HuH-7 (cell line): ENCODE data around the gene PEX16.
A peak's percentile ranks its signal among the peaks of the same experiment; 100 is the strongest.

Source experiments
- DNase-seq: peaks from one replicate; pipeline ENCODE4 v3.0.0; 2011; ENCODE audit warnings: low spot score

PEX16 gene

DNA sequence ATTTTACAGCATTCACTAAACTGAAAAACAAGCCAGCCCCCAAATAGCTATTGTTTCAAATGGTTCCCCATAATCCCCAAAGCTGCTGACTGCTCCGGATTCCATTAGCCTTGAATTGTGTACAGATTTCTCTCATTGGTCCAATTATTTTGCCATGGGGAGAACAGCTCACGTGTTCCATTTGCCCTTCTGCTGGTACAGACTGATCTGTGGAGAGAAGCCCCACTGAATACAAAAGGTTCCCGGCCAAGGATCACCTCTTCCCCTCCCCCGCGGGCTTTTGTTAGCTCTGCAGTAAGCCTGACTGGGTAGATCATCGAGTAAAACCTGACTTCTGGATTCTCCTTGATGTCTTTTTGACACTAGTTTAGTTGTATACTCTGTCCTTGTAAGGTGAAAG is 41.3 kb downstream of the PEX16 start:
- no peak for DNase-seq

DNA sequence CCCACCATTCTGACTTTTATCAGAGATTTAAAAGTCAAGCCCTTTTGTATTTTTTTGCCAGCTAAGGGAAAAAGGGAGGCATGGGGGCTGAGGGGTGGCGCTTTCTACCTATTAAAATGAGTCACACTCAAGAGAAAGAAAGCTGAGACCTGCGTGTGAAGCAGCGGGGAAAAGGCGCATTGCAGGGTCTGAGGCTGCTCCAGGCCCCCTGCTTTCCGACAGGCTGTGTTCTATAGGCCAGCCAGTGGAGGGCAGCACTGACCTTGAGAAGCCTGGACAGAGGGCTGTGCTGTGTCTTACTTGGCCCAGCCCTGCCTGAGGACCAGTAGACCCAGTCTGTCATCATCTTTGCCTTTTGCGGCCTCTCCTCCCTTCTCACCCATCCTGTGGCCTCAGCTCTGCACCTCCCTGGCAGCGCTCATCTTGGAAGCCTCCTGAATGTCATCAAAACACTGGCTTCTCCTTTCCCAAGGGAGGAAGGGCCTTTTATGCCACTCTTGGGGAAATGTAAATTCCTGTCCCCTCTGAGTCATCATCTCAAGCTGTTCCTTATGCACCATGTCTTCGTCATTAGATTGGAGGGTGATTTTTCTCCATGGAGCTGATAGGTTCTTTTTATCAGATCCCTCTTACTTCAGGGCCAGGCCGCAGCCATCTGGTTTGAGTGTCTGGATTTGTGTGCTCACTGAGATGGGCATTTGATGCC is 44.9 kb downstream of the PEX16 start:
- peak; percentile 74 for DNase-seq

DNA sequence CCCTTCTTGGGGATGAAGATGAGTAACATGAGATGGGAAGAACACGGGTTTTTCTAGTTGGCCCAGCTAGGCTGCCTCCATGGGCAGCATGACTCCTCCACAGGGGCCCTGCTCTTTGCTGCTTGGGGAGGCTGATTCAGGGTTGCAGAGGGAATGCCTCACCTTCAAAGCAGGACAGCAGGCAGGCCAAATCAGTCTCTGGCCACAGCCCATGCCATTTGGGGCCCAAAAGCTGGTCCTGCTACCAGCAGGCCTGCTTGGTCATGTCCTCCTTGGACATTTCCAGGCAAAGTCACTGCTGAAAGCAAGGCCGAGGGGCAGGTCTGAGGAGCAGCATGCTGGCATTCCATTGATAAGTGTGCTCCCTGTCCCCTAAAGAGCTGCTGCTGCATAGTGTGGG is 46.0 kb downstream of the PEX16 start:
- no peak for DNase-seq

DNA sequence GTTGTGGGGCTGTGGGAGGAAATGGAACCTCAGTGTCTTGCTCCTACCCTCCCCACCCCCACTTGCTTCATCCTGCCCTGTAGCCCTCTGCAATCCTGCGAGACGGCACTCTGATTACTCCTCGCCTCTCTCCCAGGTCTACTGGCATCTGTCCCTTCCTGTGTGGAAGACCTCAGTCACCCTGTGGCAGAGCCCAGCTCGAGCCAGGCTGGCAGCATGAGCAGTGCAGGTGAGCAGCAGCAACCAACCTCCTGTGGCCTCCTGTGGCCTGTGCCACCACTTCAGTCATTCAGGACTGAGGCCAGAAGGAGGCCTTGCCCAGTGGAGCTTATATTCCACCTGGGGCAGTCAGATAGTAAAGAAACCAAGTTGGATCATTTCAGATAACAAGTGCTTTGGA is 47.0 kb downstream of the PEX16 start:
- no peak for DNase-seq

DNA sequence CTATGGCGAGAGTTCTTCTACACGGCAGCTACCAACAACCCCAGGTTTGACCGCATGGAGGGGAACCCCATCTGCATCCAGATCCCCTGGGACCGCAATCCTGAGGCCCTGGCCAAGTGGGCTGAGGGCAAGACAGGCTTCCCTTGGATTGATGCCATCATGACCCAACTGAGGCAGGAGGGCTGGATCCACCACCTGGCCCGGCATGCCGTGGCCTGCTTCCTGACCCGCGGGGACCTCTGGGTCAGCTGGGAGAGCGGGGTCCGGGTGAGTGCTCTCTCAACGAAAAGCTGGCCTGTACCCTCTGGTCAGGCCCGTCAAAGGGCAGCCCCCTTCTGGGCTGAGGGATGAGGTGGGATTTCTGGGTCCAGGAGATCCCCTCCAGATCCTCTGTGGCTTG is 48.1 kb downstream of the PEX16 start:
- no peak for DNase-seq

DNA sequence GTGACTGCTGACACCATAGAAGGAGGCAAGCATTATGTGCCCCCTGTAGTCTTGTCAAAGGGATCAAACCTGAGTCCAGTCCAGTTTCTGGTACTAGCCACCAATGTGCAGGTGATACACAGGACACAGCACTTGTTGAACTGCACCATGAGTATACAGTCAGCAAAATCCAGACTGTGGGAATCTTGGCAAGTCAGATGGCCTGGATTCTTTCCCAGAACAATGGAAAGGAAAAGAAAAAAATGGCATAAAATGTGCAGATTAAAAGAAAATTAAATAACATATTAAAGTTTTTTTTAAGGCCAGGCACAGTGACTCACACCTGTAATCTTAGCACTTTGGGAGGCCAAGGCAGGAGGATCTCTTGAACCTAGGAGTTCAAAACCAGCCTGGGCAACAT is 53.6 kb downstream of the PEX16 start:
- no peak for DNase-seq

DNA sequence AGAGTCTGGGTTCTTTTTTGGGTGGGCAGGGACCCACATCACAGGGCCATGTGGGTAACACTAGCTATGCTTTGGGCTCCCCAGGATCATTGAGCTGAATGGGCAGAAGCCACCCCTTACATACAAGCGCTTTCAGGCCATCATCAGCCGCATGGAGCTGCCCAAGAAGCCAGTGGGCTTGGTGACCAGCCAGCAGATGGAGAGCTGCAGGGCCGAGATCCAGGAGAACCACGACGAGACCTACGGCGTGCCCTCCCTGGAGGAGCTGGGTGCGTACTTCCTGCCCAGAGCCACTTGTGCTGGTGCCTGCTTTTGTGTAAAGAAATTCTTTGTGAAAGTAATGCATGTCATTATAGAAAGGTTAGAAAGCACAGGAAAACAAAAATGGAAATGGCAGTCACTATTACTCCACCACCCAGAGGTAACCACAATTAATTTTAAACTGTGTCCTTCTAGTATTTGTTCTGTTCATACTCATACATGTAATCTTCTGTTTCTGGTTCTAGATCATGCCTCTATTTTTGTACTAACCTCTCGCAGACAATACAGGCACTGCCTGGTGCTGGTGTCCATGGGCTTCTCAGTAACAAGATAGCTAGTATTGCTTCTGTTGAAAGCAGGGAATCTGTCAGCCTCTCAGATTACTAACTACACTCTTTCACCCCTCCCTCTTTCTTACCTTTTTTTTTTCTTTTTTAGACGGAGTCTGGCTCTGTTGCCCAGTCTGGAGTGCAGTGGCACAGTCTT is 56.7 kb downstream of the PEX16 start:
- DNase-seq: no peak

DNA sequence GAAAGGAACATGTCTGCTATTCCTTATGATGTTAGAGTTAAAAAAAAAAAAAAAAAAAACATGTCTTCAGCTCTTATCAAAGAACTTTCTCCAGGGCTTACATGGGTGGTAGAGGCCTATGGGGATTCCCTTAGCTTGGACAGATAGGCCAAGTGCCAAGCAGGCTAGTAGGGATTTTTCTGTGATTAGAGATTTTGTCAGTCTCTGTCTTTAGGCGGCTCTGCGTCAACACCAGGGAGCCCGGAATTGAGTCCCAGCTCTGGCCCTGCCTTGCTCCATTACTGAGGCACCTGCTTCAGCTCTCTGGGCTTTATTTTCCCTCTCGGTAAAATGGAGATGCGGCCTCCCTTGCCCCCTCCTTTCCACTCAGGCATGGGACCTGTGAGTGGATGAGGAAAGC is 57.3 kb downstream of the PEX16 start:
- DNase-seq: no peak
